OCI-M2 (cell line): ENCODE data around the gene BSPRY.
"Not testable (repeated sequence)": the region's sequence is repeated elsewhere in the genome, so short reads cannot be mapped to it uniquely, and the experiment has no call there.

ENCODE experiments used
- DNase-seq: peaks from one replicate; lab custom pipeline; 2025; ENCODE audit not compliant: unreplicated experiment; lab: John Stamatoyannopoulos, UW

The BSPRY gene

GRCh38 chr9:113369855-113370140 lies 20.5 kb downstream of the BSPRY start:
- no peak for DNase-seq

- no peak for DNase-seq
Observed at GRCh38 chr9:113370806-113371325, 21.5 kb downstream of the BSPRY start.

GRCh38 chr9:113372059-113372458 lies 22.7 kb downstream of the BSPRY start:
- DNase-seq: no peak

- no peak for DNase-seq
Observed at GRCh38 chr9:113373256-113373655, 23.9 kb downstream of the BSPRY start.

GRCh38 chr9:113373676-113374392 lies 24.5 kb downstream of the BSPRY start:
- DNase-seq: no peak

GRCh38 chr9:113375057-113376023 lies 26.0 kb downstream of the BSPRY start:
- no peak for DNase-seq

- DNase-seq: no peak
Observed at GRCh38 chr9:113376634-113377567, 27.6 kb downstream of the BSPRY start, which contains the start of gene HDHD3. Gene HDHD3 (minus strand): TSS chr9:113376986. CDS start chr9:113374354, 2,632 bp downstream.

- not testable (repeated sequence) for DNase-seq
Observed at GRCh38 chr9:113379094-113379828, 29.9 kb downstream of the BSPRY start.

- not testable (repeated sequence) for DNase-seq
Observed at GRCh38 chr9:113379829-113380210, 30.5 kb downstream of the BSPRY start.

GRCh38 chr9:113380869-113381378 lies 31.6 kb downstream of the BSPRY start:
- no peak for DNase-seq

- not testable (repeated sequence) for DNase-seq
Observed at GRCh38 chr9:113381441-113381840, 32.1 kb downstream of the BSPRY start.

GRCh38 chr9:113381909-113382411 lies 32.6 kb downstream of the BSPRY start:
- DNase-seq: no peak

GRCh38 chr9:113386571-113387393 lies 37.4 kb downstream of the BSPRY start:
- DNase-seq: no peak

GRCh38 chr9:113387560-113388230 lies 38.4 kb downstream of the BSPRY start:
- DNase-seq: no peak

GRCh38 chr9:113388833-113389232 lies 39.5 kb downstream of the BSPRY start:
- DNase-seq: no peak

GRCh38 chr9:113389451-113389850 lies 40.1 kb downstream of the BSPRY start:
- DNase-seq: no peak

- no peak for DNase-seq
Observed at GRCh38 chr9:113390192-113390960, 41.0 kb downstream of the BSPRY start.

- no peak for DNase-seq
Observed at GRCh38 chr9:113391917-113392316, 42.6 kb downstream of the BSPRY start.
